Common myeloid progenitor, CD34-positive (primary cell): Measurements from ENCODE around the gene RBM34.
A peak's percentile ranks its signal among the peaks of the same experiment; 100 is the strongest.
"Not testable (repeated sequence)": the region's sequence is repeated elsewhere in the genome, so short reads cannot be mapped to it uniquely, and the experiment has no call there.

Experiments used
- CTCF ChIA-PET: fragments of 350-600 bp; sonication (Branson Sonifier 250); formaldehyde crosslinking; loops from one replicate; lab custom pipeline; 2021; ENCODE audit warnings: antibody characterized with exemption; lab: Charles Lee
- POLR2A ChIA-PET: fragments of 350-600 bp; sonication (Branson Sonifier 250); formaldehyde crosslinking; loops from one replicate; lab custom pipeline; 2021; ENCODE audit warnings: antibody characterized with exemption; lab: Charles Lee
- DNase-seq, 3 donors: peaks; one replicate each; pipeline versions ENCODE4 v3.0.0 to v3.0.0-alpha.2; 2013
- H3K27ac ChIP-seq, 2 experiments: 1 replicate in 1 of 2; 2 replicates in 1 of 2; pipeline ENCODE4 v1.7.0; 2013; ENCODE audit warnings: inconsistent platforms in 2 of 2, low read length in 2 of 2, mild to moderate bottlenecking in 2 of 2, low read depth in 1 of 2, moderate library complexity in 1 of 2; ENCODE audit not compliant: severe bottlenecking in 2 of 2, insufficient read depth in 1 of 2, poor library complexity in 1 of 2
- H3K27me3 ChIP-seq, 5 experiments: replicated peaks in 2 of 5; 1 replicate in 3 of 5; 2 replicates in 2 of 5; pipeline versions ENCODE4 v1.6.1 to v1.7.0; 2013; ENCODE audit warnings: low read length in 4 of 5, mild to moderate bottlenecking in 2 of 5, moderate library complexity in 2 of 5, inconsistent platforms in 1 of 5; ENCODE audit not compliant: insufficient read depth in 5 of 5, control insufficient read depth in 4 of 5
- H3K36me3 ChIP-seq, 4 experiments: 1 replicate in 2 of 4; 2 replicates in 2 of 4; pipeline versions ENCODE4 v1.6.1 to v1.7.0; 2013; ENCODE audit warnings: low read length in 3 of 4, control low read depth in 1 of 4, mild to moderate bottlenecking in 1 of 4; ENCODE audit not compliant: control insufficient read depth in 4 of 4, insufficient read depth in 4 of 4
- H3K4me1 ChIP-seq, 4 experiments: 1 replicate in 3 of 4; 2 replicates in 1 of 4; pipeline versions ENCODE4 v1.6.1 to v1.7.1; 2013; ENCODE audit warnings: low read length in 3 of 4, mild to moderate bottlenecking in 3 of 4, control low read depth in 1 of 4, inconsistent platforms in 1 of 4, moderate library complexity in 1 of 4; ENCODE audit not compliant: control insufficient read depth in 4 of 4, insufficient read depth in 4 of 4; ENCODE audit errors: control extremely low read depth in 1 of 4
- H3K4me3 ChIP-seq, 7 experiments: 1 replicate in 4 of 7; 2 replicates in 3 of 7; pipeline versions ENCODE4 v1.5.1 to v1.7.0; 2013; ENCODE audit warnings: mild to moderate bottlenecking in 7 of 7, low read length in 6 of 7, moderate library complexity in 6 of 7, inconsistent platforms in 2 of 7, low read depth in 2 of 7, control low read depth in 1 of 7; ENCODE audit not compliant: insufficient read depth in 4 of 7, control insufficient read depth in 1 of 7; ENCODE audit errors: extremely low read depth in 1 of 7
- H3K9me3 ChIP-seq, 5 experiments: 1 replicate in 4 of 5; 2 replicates in 1 of 5; pipeline versions ENCODE4 v1.6.1 to v1.7.1; 2013; ENCODE audit warnings: low read length in 4 of 5, mild to moderate bottlenecking in 2 of 5, inconsistent platforms in 1 of 5, low read depth in 1 of 5, moderate library complexity in 1 of 5; ENCODE audit not compliant: control insufficient read depth in 4 of 5, insufficient read depth in 2 of 5; ENCODE audit errors: control extremely low read depth in 1 of 5
- WGBS: methylation state at CpG from one replicate; pipeline ENCODE4 v1.1.5; 2013; ENCODE audit not compliant: insufficient coverage; 5-methylcytosine and 5-hydroxymethylcytosine counted together

The RBM34 gene

GRCh38 chr1:235095938-235096562 is 65.0 kb downstream of the RBM34 start:
- POLR2A ChIA-PET: interaction anchor here (0.6 to 0.7 kb wide), 2 partner anchors 10 to 629 kb away, joined by 3 read pairs; no protein-coding TSS in a partner anchor
- H3K27me3 ChIP-seq: no peaks in the 10 kb centered on the region

GRCh38 chr1:235093696-235094592 is 67.1 kb downstream of the RBM34 start:
- POLR2A ChIA-PET: interaction anchor here (0.9 to 1.0 kb wide), 2 partner anchors 370 to 483 kb away, joined by 3 to 4 read pairs; no protein-coding TSS in a partner anchor
- WGBS: 39% methylated on average over 23 of the region's 24 CpGs
- CTCF ChIA-PET: interaction anchor here (0.5 to 2.4 kb wide), 27 partner anchors 8 to 690 kb away, joined by 3 to 8 read pairs (median 3); partner anchors contain the start of gene TOMM20
- H3K9me3 ChIP-seq: no peaks in the 10 kb centered on the region
- peaks cover 0 to 26% (median 17%) of the 10 kb centered on the region in 4 experiments for H3K4me1 ChIP-seq
- no peaks in the 10 kb centered on the region for H3K27me3 ChIP-seq
- no peak overlapping the region for H3K27ac ChIP-seq
- DNase-seq: peak; percentile 76 to 89 (median 87)
- no peaks in the 10 kb centered on the region for H3K36me3 ChIP-seq
- H3K4me3 ChIP-seq: peak overlapping the region in 2 of 7 experiments; percentile 20 to 50

More at GRCh38 chr1:235095938-235096562, 65.0 kb downstream of the RBM34 start:
- no peak for DNase-seq
- Histone ChIP-seq H3K27ac (no peak overlapping the region), H3K36me3 (no peaks in the 10 kb centered on the region), H3K9me3 (no peaks in the 10 kb centered on the region), H3K4me1 (peaks cover 0 to 13% (median 8%) of the 10 kb centered on the region in 4 experiments), H3K4me3 (no peak overlapping the region)
- 93% methylated on average over 6 of the region's 6 CpGs for WGBS
- CTCF ChIA-PET: interaction anchor here (1.0 to 2.4 kb wide), 6 partner anchors 9 to 597 kb away, joined by 4 to 7 read pairs (median 5); no protein-coding TSS in a partner anchor

DNA sequence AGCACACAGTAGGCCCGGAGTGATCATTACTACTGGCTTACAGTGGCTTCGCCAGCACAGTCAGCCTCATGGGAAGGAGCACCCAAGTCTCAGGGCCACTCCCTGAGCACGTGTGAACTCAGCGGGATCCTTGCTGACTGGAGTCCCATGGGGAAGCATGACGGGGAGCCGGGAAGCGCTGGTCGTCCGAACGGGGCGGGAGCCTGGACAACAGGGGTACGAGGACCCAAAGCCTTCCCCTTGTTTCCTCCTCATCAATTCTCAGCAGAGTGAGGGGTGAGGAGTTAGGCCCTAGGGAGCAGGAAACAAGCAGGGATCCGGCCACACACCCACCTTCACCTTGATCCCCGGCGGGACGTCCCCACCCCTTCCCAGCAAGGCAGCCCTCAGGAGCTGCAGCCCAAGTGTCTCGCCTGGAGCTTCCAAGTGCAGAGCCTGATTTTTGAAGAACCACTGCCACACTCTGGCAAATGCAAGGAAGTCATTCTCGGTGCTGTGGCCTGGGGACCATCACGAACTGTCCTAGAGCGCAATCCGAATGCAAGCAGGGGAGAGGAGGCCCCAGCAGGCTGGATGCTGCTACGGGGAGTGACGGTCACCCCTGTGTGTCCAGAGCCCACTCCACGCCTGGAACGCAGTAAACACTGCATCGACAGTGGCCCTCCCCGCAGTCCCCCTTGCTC is 67.9 kb downstream of the RBM34 start:
- CTCF ChIA-PET: interaction anchor here (0.5 to 1.3 kb wide), 16 partner anchors 9 to 712 kb away, joined by 3 to 7 read pairs (median 3); partner anchors contain the start of gene TOMM20
- peak overlapping the region in 2 of 7 experiments; percentile 20 to 50 for H3K4me3 ChIP-seq

DNA sequence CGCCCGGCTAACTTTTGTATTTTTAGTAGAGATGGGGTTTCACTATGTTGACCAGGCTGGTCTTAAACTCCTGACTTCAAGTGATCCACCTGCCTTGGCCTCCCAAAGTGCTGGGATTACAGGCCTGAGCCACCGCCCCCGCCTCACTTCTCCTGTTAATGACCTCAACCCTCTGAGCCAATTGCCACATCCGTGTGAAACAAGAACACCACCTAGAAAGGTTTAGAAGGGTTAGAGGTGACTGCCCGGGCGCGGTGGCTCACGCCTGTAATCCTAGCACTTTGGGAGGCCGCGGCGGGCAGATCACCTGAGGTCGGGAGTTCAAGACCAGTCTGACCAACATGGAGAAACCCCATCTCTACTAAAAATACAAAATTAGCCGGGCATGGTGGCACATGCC is 68.6 kb downstream of the RBM34 start:
- DNase-seq, H3K27me3 ChIP-seq, H3K36me3 ChIP-seq, H3K9me3 ChIP-seq, H3K27ac ChIP-seq, H3K4me3 ChIP-seq: not testable (repeated sequence)
- ChIA-PET POLR2A (interaction anchor here (0.7 kb wide), 1 partner anchor 20 kb away, joined by 5 read pairs; no protein-coding TSS in a partner anchor), CTCF (interaction anchor here (0.6 to 1.2 kb wide), 4 partner anchors 109 to 712 kb away, joined by 3 to 4 read pairs (median 3); no protein-coding TSS in a partner anchor)
- H3K4me1 ChIP-seq: peaks cover 0 to 34% (median 21%) of the 10 kb centered on the region in 4 experiments
- WGBS: 80% methylated on average over 1 of the region's 14 CpGs

More for the DNA sequence above, 67.9 kb downstream of the RBM34 start:
- peak; percentile 47 to 61 (median 52) for DNase-seq
- Histone ChIP-seq H3K9me3 (no peaks in the 10 kb centered on the region), H3K27me3 (no peaks in the 10 kb centered on the region), H3K4me1 (peaks cover 0 to 32% (median 19%) of the 10 kb centered on the region in 4 experiments), H3K27ac (no peak overlapping the region), H3K36me3 (no peaks in the 10 kb centered on the region)
- 70% methylated on average over 27 of the region's 27 CpGs for WGBS
- POLR2A ChIA-PET: interaction anchor here (0.9 to 1.0 kb wide), 2 partner anchors 369 to 482 kb away, joined by 3 to 4 read pairs; no protein-coding TSS in a partner anchor

DNA sequence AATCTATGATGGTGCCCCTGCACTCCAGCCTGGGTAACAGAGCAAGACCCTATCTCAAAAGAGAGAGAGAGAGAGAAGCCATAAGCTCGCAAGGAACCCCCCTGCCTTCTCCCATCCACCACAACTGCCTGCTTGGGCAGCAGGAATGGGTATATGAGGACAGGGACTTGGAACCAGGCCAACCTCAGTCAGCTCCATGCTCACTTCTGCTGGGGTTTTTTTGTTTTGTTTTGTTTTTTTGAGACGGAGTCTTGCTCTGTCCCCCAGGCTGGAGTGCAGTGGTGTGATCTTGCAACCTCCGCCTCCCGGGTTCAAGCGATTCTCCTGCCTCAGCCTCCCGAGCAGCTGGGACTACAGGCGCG is 69.0 kb downstream of the RBM34 start:
- POLR2A ChIA-PET: interaction anchor here (0.7 kb wide), 1 partner anchor 20 kb away, joined by 5 read pairs; no protein-coding TSS in a partner anchor

GRCh38 chr1:235091319-235092044 is 69.6 kb downstream of the RBM34 start:
- 96% methylated on average over 18 of the region's 20 CpGs for WGBS
- not testable (repeated sequence) for H3K9me3 ChIP-seq, DNase-seq, H3K36me3 ChIP-seq, H3K27ac ChIP-seq, H3K27me3 ChIP-seq
- Histone ChIP-seq H3K4me1 (peaks cover 0 to 34% (median 21%) of the 10 kb centered on the region in 4 experiments), H3K4me3 (peak overlapping the region in 1 of 7 experiments; percentile 50)
- ChIA-PET CTCF (interaction anchor here (0.6 to 3.5 kb wide), 9 partner anchors 10 to 604 kb away, joined by 3 to 13 read pairs (median 5); no protein-coding TSS in a partner anchor), POLR2A (interaction anchor here (0.7 to 1.2 kb wide), 4 partner anchors 21 to 491 kb away, joined by 3 to 5 read pairs (median 4); partner anchors contain the start of gene RBM34)

More for the DNA sequence above, 69.0 kb downstream of the RBM34 start:
- H3K27ac ChIP-seq, H3K27me3 ChIP-seq, H3K4me3 ChIP-seq, H3K36me3 ChIP-seq, DNase-seq, H3K9me3 ChIP-seq: not testable (repeated sequence)
- H3K4me1 ChIP-seq: peaks cover 0 to 34% (median 21%) of the 10 kb centered on the region in 4 experiments
- WGBS: 100% methylated on average over 3 of the region's 8 CpGs
- CTCF ChIA-PET: interaction anchor here (0.6 to 3.5 kb wide), 5 partner anchors 109 to 605 kb away, joined by 3 to 13 read pairs (median 3); no protein-coding TSS in a partner anchor
